ENCODE data around the gene PFKP.

PFKP gene

DNA sequence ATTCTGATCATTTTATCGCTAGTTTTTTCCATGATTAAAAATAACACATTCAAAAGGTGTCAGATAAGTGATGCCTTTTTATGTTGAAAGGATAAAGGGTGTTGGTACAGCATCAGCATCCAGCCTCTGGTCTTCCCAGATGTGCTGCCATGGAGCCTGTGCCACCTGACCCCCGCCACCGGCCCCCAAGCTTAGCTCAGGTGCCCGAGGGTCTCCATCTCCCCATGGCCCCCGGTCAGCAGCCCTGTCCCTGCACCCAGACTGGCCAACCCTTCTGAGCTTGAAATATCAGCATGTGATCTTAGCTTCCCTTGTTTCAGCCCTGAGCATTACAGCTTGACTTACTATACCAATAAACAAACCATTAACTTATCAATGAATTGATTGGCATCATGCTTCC, 24.6 kb downstream of the PFKP start:
- Histone ChIP-seq H3K79me2 (ENCODE audit: insufficient read depth, low read length) (peaks cover 89% of the 10 kb centered on the region), H2AFZ (ENCODE audit: low read depth, low read length, severe bottlenecking) (no peak overlapping the region), H3K9me3 (ENCODE audit: insufficient read depth, low read length) (no peaks in the 10 kb centered on the region), H3F3A (ENCODE audit: insufficient read depth) (no peaks in the 10 kb centered on the region), H3K36me3 (ENCODE audit: low read length) (peaks cover 3% of the 10 kb centered on the region; the same call in 1 of the 2 replicates), H3K27me3 (ENCODE audit: low read length) (no peaks in the 10 kb centered on the region), H3K4me3 (ENCODE audit: insufficient read depth, low read length, poor library complexity, severe bottlenecking) (no peak overlapping the region), H3K9ac (ENCODE audit: low read length) (no peak overlapping the region), H4K20me1 (ENCODE audit: low read depth, low read length) (peaks cover 37% of the 10 kb centered on the region), H3K27ac (ENCODE audit: low read depth, low read length) (no peak overlapping the region), H3K4me2 (ENCODE audit: low read depth, low read length, poor library complexity, severe bottlenecking) (no peak overlapping the region), H3K9me2 (replicated peaks; ENCODE audit: insufficient read depth, low read length) (no peaks in the 10 kb centered on the region)
- TF ChIP-seq EZH2phosphoT487 (conservative IDR thresholded peaks at IDR 0.05; ENCODE audit: low read length), result no peak
- TF ChIP-seq CTCF (IDR thresholded peaks at IDR 0.05; ENCODE audit: insufficient read depth, low read length, poor library complexity, severe bottlenecking), result no peak

GRCh38 chr10:3093996-3094395, 26.6 kb downstream of the PFKP start:
- Histone ChIP-seq H3F3A (ENCODE audit: insufficient read depth) (0 out of 2 replicates have a peak, but pooled peaks cover 1% of the 10 kb centered on the region), H3K79me2 (ENCODE audit: insufficient read depth, low read length) (peaks cover 91% of the 10 kb centered on the region), H3K4me3 (ENCODE audit: insufficient read depth, low read length, poor library complexity, severe bottlenecking) (no peak overlapping the region), H3K27me3 (ENCODE audit: low read length) (no peaks in the 10 kb centered on the region), H3K4me2 (ENCODE audit: low read depth, low read length, poor library complexity, severe bottlenecking) (no peak overlapping the region), H3K9me3 (ENCODE audit: insufficient read depth, low read length) (no peaks in the 10 kb centered on the region), H3K36me3 (ENCODE audit: low read length) (peaks cover 3% of the 10 kb centered on the region; the same call in 1 of the 2 replicates), H3K9ac (ENCODE audit: low read length) (no peak overlapping the region), H3K27ac (ENCODE audit: low read depth, low read length) (no peak overlapping the region), H3K9me2 (replicated peaks; ENCODE audit: insufficient read depth, low read length) (no peaks in the 10 kb centered on the region), H2AFZ (ENCODE audit: low read depth, low read length, severe bottlenecking) (no peak overlapping the region), H4K20me1 (ENCODE audit: low read depth, low read length) (peaks cover 32% of the 10 kb centered on the region)
- no peak for TF ChIP-seq CTCF (IDR thresholded peaks at IDR 0.05; ENCODE audit: insufficient read depth, low read length, poor library complexity, severe bottlenecking)
- TF ChIP-seq EZH2phosphoT487 (conservative IDR thresholded peaks at IDR 0.05; ENCODE audit: low read length), result no peak

DNA sequence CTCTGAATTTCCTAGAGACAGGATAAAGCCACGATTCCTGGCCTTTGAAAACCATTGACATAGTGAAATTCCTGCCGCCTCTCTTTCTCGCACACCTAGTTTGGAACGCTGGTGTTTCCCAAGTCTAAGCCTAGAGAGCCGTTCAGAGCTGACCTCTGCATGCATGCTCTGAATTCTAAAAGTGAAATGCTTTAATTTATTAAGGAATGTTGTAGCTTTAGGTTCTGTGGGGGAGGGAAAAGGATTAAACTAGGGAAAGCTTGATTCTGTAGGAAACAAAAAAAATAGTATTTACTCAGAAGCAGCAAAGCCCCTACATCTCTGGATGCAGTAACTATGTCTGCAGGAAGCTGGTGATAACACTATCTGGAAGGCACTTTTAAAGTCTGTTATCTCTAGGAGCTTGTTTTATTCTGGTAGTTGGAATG, 27.3 kb downstream of the PFKP start:
- Histone ChIP-seq H4K20me1 (ENCODE audit: low read depth, low read length) (peaks cover 28% of the 10 kb centered on the region), H3F3A (ENCODE audit: insufficient read depth) (0 out of 2 replicates have a peak, but pooled peaks cover 3% of the 10 kb centered on the region), H3K79me2 (ENCODE audit: insufficient read depth, low read length) (peaks cover 93% of the 10 kb centered on the region), H3K4me3 (ENCODE audit: insufficient read depth, low read length, poor library complexity, severe bottlenecking) (no peak overlapping the region), H3K27me3 (ENCODE audit: low read length) (no peaks in the 10 kb centered on the region), H3K9me2 (replicated peaks; ENCODE audit: insufficient read depth, low read length) (no peaks in the 10 kb centered on the region), H3K9me3 (ENCODE audit: insufficient read depth, low read length) (no peaks in the 10 kb centered on the region), H2AFZ (ENCODE audit: low read depth, low read length, severe bottlenecking) (no peak overlapping the region), H3K9ac (ENCODE audit: low read length) (no peak overlapping the region), H3K27ac (ENCODE audit: low read depth, low read length) (no peak overlapping the region), H3K4me2 (ENCODE audit: low read depth, low read length, poor library complexity, severe bottlenecking) (no peak overlapping the region), H3K36me3 (ENCODE audit: low read length) (peaks cover 7% of the 10 kb centered on the region; the same call in 1 of the 2 replicates)
- TF ChIP-seq CTCF (IDR thresholded peaks at IDR 0.05; ENCODE audit: insufficient read depth, low read length, poor library complexity, severe bottlenecking) (no peak), EZH2phosphoT487 (conservative IDR thresholded peaks at IDR 0.05; ENCODE audit: low read length) (no peak)

All from SU-DHL-6 (cell line).